ENCODE results near the gene RHOV.

The RHOV gene

GRCh38 chr15:40825661-40826422, 48.2 kb downstream of the RHOV start:
- no peak for DNase-seq (ENCODE audit: low read depth)
- no peak overlapping the region for H3K4me3 ChIP-seq (replicated peaks; ENCODE audit: low read depth, low read length)
- TF ChIP-seq CTCF (IDR thresholded peaks at IDR 0.05; ENCODE audit: low read length, missing control alignments) = no peak

- no peak for TF ChIP-seq CTCF (IDR thresholded peaks at IDR 0.05; ENCODE audit: low read length, missing control alignments)
- H3K4me3 ChIP-seq (replicated peaks; ENCODE audit: low read depth, low read length) = no peak overlapping the region
- DNase-seq (ENCODE audit: low read depth) = no peak
These were observed 50.3 kb downstream of the RHOV start for GRCh38 chr15:40823572-40824343.
